HG03520 (cell line): ENCODE results near the gene GARIN5B.
"Not testable (repeated sequence)": the region's sequence is repeated elsewhere in the genome, so short reads cannot be mapped to it uniquely, and the experiment has no call there.

ENCODE experiments used
- ATAC-seq: cut with Tn5 transposase; IDR thresholded peaks from one replicate; pipeline ENCODE4 v1.9.1; 2021; ENCODE audit warnings: mild to moderate bottlenecking, moderate library complexity; ENCODE audit not compliant: unreplicated experiment

GARIN5B gene

DNA sequence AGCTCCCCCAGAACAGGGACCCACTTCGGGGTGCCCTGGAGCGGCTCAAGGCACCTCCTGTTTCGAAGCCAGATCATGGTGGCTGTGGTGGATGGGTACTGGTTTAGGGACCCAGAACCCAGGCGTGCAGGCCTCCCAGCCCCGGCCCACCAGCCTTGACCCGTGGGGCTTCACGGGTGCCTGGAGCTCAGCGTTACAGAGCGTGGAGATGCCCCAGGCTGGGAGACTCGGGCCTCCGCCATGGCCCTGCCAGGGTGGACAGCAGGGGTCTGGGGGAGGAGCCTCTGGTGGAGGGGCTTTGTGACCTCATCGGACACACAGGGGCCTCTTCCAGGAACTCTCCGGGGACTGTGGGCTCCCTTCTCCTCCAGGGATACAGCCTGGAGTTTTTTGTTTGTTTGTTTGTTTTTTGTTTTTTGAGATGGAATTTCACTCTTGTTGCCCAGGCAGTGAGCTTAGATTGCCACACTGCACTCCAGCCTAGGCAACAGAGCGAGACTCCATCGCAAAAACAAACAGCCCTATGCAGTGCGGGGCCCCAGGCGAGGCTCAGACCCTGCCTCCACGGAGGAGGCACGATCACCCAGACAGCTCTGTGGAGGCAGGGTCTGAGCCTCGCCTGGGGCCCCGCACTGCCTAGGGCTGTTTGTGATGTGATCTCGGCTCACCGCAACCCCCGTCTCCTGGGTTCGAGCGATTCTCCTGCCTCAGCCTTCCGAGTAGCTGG is at the start of gene GARIN5B:
TSS of gene GARIN5B (minus strand) at position 271 of the 727 bp plus-strand sequence. CDS start at position 77, 194 bp downstream.
- no peak for ATAC-seq

DNA sequence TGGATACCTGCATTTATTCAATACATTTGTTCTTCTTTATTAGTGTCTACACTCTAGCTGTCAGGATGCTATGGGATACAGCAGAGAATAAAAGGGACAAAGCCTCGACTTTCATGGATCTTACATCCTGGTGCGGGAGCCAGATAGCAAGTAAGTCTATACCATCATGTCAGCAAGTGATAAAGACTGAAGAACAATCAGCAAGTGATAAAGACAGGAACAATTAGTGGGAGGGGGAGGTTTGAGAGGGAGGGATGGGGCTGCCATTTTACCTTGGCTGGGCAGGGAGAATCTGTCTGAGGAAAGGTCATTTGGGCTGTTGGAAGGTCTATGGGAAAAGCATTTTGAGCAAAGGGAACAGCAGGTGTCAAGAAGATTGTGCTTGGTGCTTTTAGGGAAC is 47.1 kb upstream of the GARIN5B start:
- ATAC-seq: no peak

- ATAC-seq: not testable (repeated sequence)
These were observed 46.1 kb upstream of the GARIN5B start for GRCh38 chr19:55409179-55409578.

DNA sequence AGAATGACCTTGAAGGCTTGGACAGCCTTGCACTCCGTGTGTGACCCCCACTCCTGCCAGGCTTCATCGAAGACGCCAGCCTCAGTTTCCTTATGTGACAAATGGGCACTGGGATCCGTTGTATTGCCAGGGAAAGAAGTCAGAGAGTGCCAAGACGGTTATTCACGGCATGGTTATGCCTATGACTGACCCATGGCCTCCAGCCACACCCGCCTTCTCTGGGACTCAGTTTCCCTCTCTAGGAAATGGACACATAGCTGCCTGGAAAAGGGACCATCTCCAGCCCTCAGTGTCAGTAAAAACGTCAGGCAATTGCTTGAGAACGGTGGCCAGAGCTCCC is 45.4 kb upstream of the GARIN5B start:
- no peak for ATAC-seq

DNA sequence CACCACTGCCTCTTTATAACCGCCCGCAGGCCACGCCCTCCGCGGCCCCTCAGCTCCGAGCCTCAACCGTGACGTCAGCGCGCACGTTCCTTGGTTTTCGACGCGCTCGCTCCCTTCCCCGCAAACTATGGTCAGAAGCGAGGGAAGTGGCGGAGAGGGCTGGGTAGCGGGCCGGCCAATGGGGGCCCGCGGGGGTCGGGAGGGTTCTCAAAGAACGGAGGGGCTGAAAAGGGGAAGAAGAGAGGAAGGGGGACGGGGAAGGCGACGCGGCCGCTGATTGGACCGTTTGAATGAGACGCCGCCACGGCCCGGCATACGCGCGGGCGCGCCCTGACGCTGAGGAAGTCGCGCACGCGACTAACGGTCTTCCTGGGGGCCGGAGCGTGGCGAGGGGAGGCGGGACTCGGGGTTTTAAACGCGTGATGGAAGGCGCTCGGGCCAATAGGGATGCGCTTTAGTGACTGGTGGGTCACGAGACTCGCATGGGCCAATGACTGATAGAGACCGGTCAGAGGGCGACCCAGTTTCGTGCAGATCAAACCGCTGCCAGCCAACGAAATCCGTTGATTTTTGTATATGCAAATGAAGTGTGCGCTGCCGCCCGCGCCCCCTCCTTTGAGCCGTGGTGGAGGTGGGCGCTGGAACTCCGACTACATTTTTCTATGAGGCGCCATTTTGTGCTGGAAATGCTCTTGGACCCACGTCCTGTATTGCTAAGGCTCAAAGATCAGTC is 44.9 kb upstream of the GARIN5B start:
- peak; percentile 76 for ATAC-seq

- not testable (repeated sequence) for ATAC-seq
These were observed 44.4 kb upstream of the GARIN5B start, which contains the start of gene UBE2S for GRCh38 chr19:55407550-55407799. Gene UBE2S (minus strand): TSS chr19:55407788. CDS start chr19:55407589, 199 bp downstream.

GRCh38 chr19:55406826-55407549 is 43.9 kb upstream of the GARIN5B start:
- peak; percentile 2 for ATAC-seq

- no peak for ATAC-seq
These were observed 43.2 kb upstream of the GARIN5B start for GRCh38 chr19:55406091-55406825.

GRCh38 chr19:55405638-55406037 is 42.6 kb upstream of the GARIN5B start:
- no peak for ATAC-seq

DNA sequence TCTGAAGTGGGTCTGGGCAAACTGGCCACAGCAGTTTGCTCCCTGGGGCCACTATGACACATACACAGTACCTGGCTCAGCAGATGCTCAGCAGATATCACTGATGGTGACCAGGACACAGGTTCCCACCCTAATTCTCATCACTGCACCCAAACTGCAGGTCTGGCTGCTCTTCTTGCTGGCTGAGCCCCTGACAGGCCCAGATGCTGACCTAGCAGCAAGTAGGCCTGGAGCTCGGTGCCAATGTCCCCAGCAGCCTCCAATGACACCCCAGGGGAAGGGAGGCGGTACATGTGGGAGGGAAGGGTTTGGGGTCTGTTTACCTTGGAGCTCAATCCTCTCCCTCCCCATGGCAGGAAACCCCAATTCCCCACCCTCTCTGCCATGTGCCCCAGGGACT is 39.4 kb upstream of the GARIN5B start:
- no peak for ATAC-seq

DNA sequence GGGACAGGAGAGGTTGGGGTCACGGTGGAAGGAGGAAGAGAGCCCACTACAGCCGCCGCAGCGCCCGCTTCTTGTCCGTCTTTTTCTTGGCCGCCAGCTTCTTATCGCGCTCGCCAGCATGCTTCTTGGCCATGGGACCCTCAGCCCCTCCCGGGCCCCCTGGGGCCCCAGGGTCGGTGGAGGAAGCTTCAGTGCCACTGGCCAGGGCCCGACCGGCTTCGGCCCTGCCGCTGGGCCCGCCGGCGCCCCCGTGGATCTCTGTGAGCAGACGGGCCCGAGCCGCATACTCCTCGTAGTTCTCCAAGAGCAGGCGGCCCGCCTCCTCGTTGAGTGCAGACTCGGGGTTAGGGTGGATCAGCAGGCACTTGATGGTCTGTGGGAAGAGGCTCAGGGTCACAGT is 38.3 kb upstream of the GARIN5B start:
- not testable (repeated sequence) for ATAC-seq

GRCh38 chr19:55400281-55401087 is 37.4 kb upstream of the GARIN5B start:
- ATAC-seq: no peak

DNA sequence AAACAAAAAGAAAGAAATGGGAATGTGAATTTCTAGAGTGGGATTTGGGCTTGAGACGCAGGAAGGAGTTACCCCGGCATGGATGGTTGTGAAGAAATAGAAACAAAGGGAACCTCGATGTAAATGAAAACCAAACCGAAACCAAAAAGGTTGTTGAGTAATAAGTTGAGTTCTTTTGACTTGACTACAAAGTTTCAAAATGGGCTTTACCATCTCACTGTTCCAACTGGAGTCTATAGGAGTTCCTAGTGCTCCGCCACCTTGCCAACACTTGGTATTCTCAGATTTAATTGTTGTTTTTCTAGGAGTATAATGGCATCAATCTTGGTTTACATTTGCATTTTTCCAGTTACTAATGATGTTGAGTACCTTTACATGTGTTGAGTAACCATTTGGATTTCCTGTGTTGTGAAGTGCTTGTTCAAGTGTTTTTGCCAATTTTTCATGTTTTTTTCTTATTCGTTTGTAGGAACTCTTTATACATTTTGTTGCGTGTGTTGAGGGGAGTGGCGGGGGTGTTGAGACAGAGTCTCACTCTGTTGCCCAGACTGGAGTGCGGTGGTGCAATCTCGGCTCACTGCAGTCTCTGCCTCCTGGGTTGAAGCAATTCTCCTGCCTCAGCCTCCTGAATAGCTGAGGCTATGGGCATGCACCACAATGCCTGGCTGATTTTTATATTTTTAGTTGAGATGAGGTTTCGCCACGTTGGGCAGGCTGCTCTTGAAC is 35.3 kb upstream of the GARIN5B start:
- ATAC-seq: no peak

DNA sequence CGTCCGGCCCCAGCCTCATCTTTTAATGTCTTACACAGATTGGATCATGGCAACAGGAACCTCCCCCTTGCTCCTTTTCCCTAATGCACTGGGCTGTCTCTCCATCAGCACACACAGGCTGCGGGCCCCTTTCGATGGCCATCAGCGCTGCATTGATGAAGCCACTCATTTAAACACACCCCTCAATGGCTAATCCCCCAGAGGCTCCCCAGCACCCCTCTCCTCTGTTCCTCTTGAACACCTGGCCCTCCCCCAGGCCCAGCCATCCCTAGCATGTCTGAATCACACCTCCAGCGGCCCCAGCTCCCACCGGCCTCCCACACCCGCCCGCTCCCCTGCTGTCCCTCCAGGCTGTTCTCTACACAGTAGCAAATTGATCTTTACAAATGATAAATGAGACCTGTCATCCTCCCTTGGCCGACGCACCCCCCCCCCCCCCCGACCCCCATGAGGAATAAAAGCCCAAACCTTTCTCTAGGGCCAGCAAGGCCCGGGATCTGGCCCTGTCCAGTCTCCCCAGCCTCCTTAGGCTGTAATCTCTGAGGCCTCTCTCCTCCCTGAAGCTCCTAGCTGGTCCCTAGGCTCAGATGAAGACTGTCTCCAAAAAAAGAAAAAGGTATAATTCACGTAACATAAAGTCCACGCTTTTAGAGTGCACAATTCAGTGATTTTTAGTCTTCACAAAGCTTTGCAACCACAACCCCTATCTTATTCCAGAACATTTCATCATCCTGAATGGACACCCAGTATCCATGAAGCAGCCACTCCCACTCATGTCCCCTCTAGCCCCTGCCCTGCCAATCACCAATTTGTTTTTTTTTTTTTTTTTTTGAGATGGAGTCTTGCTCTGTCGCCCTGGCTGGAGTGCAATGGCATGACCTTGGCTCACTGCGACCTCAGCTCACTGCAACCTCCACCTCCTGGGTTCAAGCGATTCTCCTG is 30.0 kb upstream of the GARIN5B start:
- no peak for ATAC-seq

GRCh38 chr19:55391702-55392615 is 28.9 kb upstream of the GARIN5B start:
- ATAC-seq: no peak

DNA sequence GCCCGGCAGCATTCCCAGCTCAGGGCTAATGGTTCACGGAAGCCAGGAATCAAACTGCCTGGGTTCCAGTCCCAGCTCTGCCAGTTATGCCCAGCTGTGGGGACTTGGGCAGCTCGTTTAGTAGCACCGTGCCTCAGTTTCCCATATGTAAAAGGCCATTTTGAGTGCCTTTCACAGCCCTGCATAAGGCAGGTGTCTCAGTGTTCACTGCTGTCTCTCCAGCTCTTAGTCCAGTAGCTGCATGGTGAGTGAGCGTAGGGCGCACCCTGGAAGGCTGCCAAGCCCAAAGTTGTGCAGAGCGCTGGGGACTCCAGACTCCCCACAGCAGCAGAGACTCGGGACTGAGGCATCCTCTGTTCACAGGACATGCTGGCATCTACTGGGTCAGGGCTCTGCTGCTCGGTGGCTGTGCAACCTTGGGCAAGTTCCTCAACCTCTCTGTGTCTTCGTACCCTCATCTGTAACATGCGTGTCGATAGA is 28.2 kb upstream of the GARIN5B start:
- no peak for ATAC-seq

GRCh38 chr19:55390461-55390880 is 27.4 kb upstream of the GARIN5B start:
- no peak for ATAC-seq
